Measurements from ENCODE around the gene MLLT3.

DNA sequence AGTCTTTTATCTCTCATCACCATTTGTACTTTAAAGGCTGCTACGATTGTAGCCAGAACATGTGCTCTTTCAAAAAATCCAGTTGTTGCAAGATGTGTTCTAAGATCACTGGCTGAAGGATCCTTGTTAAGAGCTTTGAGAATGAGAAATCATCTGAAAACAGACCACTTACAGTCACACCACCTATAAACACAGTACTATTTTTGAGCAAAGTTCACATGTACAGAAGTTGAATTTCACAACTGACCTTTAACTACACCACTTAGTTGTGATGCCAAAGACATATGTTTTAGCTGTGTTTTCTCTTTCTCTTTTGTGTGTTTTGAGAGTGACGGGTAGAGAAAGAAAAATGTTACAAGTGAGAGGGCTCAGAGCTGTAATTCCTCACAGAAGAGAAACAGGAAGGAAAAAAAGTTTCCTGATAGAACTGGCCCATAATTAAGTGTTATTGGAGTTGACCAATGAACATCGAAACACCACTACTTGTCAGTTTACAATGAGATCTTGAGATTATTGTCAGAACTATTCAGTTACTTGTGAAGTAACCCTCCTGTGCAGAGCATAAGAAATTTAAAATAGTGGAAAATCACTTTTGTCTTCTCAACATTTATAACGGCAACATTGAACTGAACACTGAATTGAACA is 245.4 kb downstream of the MLLT3 start:
- TF ChIP-seq, protein P1, sequence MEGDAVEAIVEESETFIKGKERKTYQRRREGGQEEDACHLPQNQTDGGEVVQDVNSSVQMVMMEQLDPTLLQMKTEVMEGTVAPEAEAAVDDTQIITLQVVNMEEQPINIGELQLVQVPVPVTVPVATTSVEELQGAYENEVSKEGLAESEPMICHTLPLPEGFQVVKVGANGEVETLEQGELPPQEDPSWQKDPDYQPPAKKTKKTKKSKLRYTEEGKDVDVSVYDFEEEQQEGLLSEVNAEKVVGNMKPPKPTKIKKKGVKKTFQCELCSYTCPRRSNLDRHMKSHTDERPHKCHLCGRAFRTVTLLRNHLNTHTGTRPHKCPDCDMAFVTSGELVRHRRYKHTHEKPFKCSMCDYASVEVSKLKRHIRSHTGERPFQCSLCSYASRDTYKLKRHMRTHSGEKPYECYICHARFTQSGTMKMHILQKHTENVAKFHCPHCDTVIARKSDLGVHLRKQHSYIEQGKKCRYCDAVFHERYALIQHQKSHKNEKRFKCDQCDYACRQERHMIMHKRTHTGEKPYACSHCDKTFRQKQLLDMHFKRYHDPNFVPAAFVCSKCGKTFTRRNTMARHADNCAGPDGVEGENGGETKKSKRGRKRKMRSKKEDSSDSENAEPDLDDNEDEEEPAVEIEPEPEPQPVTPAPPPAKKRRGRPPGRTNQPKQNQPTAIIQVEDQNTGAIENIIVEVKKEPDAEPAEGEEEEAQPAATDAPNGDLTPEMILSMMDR (IDR thresholded peaks at IDR 0.05) = no peak
- TF ChIP-seq POLR2AphosphoS5 (IDR thresholded peaks at IDR 0.05) = no peak

Measured in suprapubic skin (tissue), 3 donors.